GM19438 (cell line): ENCODE measurements around the gene NR3C1.

Source experiments
- ATAC-seq: cut with Tn5 transposase; IDR thresholded peaks from one replicate; pipeline ENCODE4 v1.9.1; 2021; ENCODE audit warnings: low read depth; ENCODE audit not compliant: unreplicated experiment

The NR3C1 gene

DNA sequence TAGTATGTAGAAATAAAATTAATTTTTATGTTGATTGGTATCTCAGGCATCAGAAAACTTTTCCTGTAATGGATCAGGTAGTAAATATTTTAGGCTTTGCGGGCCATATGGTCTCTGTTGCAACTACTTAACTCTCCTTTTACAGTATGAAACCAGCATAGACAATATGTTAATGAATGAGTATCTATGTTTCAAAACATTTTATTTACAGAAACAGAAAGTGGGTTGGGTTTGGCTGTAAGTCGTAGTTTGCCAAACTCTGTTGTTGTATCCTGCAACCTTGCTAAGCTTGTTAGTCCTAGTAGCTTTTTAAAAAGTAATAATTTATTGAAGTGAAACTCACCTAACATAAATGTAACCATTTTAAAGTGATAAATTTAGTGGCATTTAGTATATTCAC is 132.1 kb downstream of the NR3C1 start:
- ATAC-seq, result no peak

DNA sequence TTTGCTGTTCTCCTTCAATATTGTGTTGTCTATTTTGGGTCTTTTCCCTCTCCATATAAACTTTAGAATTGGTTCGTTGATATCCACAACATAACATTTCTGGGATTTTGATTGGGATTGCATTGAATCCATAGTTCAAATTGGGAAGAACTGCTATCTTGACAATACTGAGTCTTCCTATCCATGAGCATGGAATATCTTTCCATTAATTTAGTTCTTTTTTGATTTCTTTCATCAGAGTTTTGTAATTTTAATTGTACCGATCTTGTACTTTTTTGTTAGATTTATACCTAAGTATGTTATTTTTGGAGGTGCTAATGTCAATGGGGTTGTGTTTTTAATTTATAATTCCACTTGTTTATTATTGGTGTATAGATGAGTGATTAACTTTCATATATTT is 135.1 kb downstream of the NR3C1 start:
- ATAC-seq, result no peak

- ATAC-seq, result no peak
Measured at GRCh38 chr5:143267186-143267585, 136.3 kb downstream of the NR3C1 start.

- no peak for ATAC-seq
Measured at GRCh38 chr5:143265995-143266394, 137.5 kb downstream of the NR3C1 start.

- no peak for ATAC-seq
Measured at GRCh38 chr5:143263272-143263810, 140.1 kb downstream of the NR3C1 start.

- ATAC-seq, result peak; percentile 70
Measured at GRCh38 chr5:143262393-143263174, 140.9 kb downstream of the NR3C1 start.

DNA sequence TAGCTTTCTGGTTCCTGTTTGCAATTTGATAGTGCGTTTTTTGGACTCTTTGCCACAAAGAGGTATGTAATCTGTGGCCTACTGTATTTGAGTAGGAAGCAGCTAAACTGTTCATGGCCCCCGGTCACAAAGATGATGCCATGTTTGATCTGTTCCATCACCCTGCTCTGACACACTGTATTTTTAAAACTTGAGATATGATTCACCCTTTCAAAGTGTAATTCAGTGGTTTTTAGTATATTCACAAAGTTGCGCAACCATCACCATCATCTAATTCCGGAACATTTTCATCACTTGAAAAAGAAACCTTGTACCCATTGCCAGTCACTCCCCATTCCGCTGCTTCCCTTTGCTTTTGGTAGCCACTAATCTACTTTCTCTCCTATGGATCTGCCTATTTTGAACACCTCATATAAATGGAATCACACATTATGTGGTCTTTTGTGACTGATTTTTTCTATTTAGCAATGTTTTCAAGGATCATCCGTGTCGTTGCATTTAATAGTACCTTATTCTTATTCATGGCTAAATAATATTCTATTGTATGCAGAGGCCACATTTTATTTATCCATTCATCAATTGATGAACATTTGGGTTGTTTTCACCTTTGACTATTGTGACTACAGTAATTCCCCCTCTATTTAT is 141.6 kb downstream of the NR3C1 start:
- ATAC-seq, result no peak

GRCh38 chr5:143259254-143259605 is 144.3 kb downstream of the NR3C1 start:
- ATAC-seq, result no peak

DNA sequence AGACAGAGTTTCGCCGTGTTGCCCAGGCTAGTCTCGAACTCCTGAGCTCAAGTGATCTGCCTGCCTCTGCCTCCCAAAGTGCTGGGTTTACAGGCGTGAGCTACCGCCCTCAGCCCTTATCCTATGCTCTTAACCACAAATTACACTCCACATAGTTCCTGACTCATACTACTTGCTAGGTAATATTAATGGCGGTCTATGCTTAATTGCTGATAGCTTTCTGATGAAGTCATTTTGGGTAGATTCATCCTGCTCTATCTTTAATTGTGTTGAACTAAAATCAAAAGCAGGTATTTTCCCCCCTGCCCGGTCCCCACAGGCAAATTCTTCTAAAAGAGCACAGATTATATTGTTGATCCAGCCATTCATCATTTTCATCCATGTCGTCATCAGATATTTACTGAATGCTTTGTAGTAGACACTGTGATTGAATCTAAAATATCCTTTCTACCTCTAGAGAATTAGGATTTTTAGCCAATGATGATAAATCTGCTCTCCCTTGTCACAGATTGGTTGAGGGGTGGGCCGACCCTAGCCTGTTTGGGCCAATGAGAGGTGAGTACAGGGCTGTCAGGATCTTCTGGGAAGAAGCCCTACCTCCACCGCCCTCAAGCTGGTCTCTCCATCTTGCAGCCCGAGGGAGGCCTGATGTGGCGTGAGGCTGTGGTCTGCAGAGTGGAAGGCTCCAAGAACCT is 144.8 kb downstream of the NR3C1 start:
- ATAC-seq, result no peak

- no peak for ATAC-seq
Measured at GRCh38 chr5:143254819-143255218, 148.7 kb downstream of the NR3C1 start.

- no peak for ATAC-seq
Measured at GRCh38 chr5:143251946-143252345, 151.5 kb downstream of the NR3C1 start.

- no peak for ATAC-seq
Measured at GRCh38 chr5:143251190-143251589, 152.3 kb downstream of the NR3C1 start.

GRCh38 chr5:143249851-143250250 is 153.6 kb downstream of the NR3C1 start:
- no peak for ATAC-seq

GRCh38 chr5:143248822-143249579 is 154.5 kb downstream of the NR3C1 start:
- ATAC-seq, result no peak

- no peak for ATAC-seq
Measured at GRCh38 chr5:143248391-143248790, 155.1 kb downstream of the NR3C1 start.

DNA sequence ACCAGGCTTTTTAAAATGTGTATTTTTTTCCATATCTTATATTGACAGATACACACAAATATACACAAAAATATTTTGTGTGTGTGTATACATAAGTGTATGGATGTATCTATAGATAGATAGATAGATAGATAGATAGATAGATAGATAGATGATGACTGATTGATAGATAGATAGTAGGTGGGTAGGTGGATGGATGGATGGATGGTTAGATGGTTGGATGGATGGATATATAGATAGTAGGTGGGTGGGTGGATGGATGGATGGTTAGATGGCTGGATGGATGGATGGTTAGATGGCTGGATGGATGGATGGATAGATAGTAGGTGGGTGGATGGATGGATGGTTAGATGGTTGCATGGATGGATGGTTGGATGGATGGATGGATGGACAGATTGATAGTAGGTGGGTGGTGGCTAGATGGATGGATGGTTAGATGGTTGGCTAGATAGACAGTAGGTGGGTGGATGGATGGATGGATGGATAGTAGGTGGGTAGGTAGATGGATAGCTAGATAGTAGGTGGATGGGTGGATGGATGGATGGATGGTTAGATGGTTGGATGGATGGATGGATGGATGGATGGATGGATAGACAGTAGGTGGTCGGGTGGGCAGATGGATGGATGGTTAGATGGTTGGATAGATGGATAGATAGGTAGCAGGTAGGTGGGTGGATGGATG is 156.2 kb downstream of the NR3C1 start:
- ATAC-seq, result no peak

DNA sequence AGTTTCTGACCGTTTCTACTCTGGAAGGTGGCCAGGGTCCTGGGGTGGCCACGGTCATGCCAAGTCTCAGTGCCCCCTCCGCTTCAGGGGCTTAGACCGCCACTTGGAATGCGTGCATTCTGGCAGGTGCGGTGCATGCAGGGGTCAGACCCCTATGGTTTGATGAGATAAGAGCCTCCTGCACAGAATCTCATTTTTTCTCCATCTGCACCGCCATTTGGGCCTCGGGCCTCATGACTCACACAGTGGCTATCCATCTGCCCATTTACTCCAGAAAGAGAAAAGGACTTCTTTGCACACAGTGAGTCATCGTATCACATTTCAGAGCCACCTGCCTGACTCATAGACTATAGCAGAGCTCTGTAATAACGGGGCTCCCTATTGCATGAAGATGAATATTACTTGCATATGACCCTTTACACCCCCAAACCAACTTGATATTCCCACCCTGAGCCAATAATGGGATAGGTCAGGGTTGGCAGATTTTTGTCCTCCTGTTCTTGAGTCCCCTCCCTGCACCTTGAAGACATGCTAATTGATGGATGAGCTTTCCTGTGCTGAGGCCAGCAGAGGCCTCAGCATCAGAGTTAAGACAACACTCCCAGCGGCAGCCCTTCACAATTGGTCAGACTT is 157.4 kb downstream of the NR3C1 start:
- no peak for ATAC-seq

- no peak for ATAC-seq
Measured at GRCh38 chr5:143244990-143245389, 158.5 kb downstream of the NR3C1 start.

DNA sequence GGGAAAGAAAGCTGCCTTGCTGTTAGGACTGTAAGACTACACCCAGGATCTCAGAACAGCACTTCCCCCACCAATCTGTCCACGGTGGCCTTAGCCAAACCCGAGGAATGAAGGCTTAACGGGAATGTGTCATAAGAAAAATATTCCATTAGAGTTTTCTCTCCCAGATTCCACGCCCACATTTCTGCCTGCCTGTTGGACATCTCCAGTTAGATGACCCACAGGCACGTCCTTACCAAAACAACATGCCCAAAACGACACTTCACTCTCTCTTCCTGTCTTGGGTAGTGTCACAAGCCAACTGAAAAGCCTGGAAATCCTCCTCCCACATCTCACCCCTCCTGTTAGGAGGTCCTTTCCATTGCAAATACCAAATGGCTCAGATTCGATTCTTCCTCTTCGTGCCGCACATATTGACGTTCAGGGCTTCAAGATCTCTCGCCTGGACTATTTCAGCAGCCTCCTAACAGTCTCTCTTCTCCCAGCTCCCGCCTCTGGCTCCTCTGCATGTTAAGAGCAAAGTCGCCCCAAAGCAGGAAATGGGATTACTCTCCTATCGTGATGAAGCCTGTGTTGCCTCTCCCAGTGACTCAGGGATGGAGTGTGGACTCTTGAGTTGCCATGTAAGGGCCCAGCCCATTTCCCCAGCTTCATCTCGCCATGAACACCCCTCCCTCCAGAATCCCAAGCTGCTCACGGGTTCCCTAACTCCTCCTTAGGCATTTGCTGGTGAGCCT is 159.3 kb downstream of the NR3C1 start:
- ATAC-seq, result no peak
